Endodermal cell (in vitro differentiated cells): ENCODE measurements around the gene MYOM1. TPM values are rescaled to one million over a fixed set of nuclear protein-coding genes. Genes with fewer than 3 reads are reported as not detected.

Experiments used
- DNase-seq: peaks from one replicate; pipeline ENCODE4 v3.0.0-alpha.2; 2017
- H3K27ac ChIP-seq: 2 replicates; pipeline ENCODE4 v1.5.1; 2013; ENCODE audit warnings: mild to moderate bottlenecking, low read depth, low read length, moderate library complexity
- H3K27me3 ChIP-seq: 2 replicates; pipeline ENCODE4 v1.6.1; 2013; ENCODE audit warnings: mild to moderate bottlenecking, low read length, moderate library complexity; ENCODE audit not compliant: insufficient read depth, control insufficient read depth, poor library complexity, severe bottlenecking
- H3K36me3 ChIP-seq: 2 replicates; pipeline ENCODE4 v1.7.0; 2013; ENCODE audit warnings: mild to moderate bottlenecking, low read length, moderate library complexity; ENCODE audit not compliant: control insufficient read depth, insufficient read depth
- H3K4me1 ChIP-seq: one replicate; pipeline ENCODE4 v1.7.0; 2013; ENCODE audit warnings: low read length; ENCODE audit not compliant: control insufficient read depth, insufficient read depth
- H3K4me3 ChIP-seq: 2 replicates; pipeline ENCODE4 v1.5.1; 2013; ENCODE audit warnings: mild to moderate bottlenecking, low read length, moderate library complexity
- H3K9ac ChIP-seq: 2 replicates; pipeline ENCODE4 v1.6.1; 2013; ENCODE audit warnings: mild to moderate bottlenecking, low read length, moderate library complexity; ENCODE audit not compliant: poor library complexity, severe bottlenecking; ENCODE audit errors: extremely low read depth
- H3K9me3 ChIP-seq: 2 replicates; pipeline ENCODE4 v1.6.1; 2013; ENCODE audit warnings: mild to moderate bottlenecking, low read length, moderate library complexity; ENCODE audit not compliant: control insufficient read depth
- H3K27ac Mint-ChIP-seq: 2 replicates; pipeline ENCODE4 v1.8.0; 2020; ENCODE audit warnings: mixed read lengths
- H3K27me3 Mint-ChIP-seq: 2 replicates; pipeline ENCODE4 v1.8.0; 2021; ENCODE audit warnings: mild to moderate bottlenecking, mixed read lengths; ENCODE audit not compliant: insufficient read depth
- H3K36me3 Mint-ChIP-seq: 2 replicates; pipeline ENCODE4 v1.8.0; 2020; ENCODE audit warnings: low read depth, mixed read lengths
- H3K4me1 Mint-ChIP-seq: 2 replicates; pipeline ENCODE4 v1.8.0; 2020; ENCODE audit warnings: mixed read lengths
- H3K4me3 Mint-ChIP-seq: 2 replicates; pipeline ENCODE4 v1.8.0; 2020; ENCODE audit warnings: mild to moderate bottlenecking, moderate library complexity, mixed read lengths
- H3K9me3 Mint-ChIP-seq: 2 replicates; pipeline ENCODE4 v1.8.0; 2020; ENCODE audit warnings: mild to moderate bottlenecking, mixed read lengths
- WGBS, 2 experiments: methylation state at CpG; one replicate each; pipeline versions ENCODE4 v1.1.5 to v1.1.7; 2013; ENCODE audit warnings: missing lambda C conversion rate in 2 of 2, mixed read lengths in 1 of 2; ENCODE audit not compliant: insufficient coverage in 1 of 2, insufficient read length in 1 of 2; 5-methylcytosine and 5-hydroxymethylcytosine counted together
- total RNA-seq, 2 donors: library from RNA; stranded (reverse); fragmentation: NEBNext Ultra II Directional in 1 of 2; extraction: Animal tissue kit (Norgen Biotek cat#: 25700) in 1 of 2; gene quantifications; 2 replicates in 1 of 2; 3 replicates in 1 of 2; pipeline ENCODE4 v1.2.1, GENCODE V29; 2021
- TF ChIP-seq, protein P1 (sequence below): fragments of 200-600 bp; sonication (generic); conservative IDR thresholded peaks from 2 replicates; pipeline ENCODE4 v1.5.0; 2021; ENCODE audit warnings: antibody characterized with exemption, mild to moderate bottlenecking

The MYOM1 gene
- total RNA-seq, 2 donors from 2014 or later, result 0.49 to 0.88 TPM

DNA sequence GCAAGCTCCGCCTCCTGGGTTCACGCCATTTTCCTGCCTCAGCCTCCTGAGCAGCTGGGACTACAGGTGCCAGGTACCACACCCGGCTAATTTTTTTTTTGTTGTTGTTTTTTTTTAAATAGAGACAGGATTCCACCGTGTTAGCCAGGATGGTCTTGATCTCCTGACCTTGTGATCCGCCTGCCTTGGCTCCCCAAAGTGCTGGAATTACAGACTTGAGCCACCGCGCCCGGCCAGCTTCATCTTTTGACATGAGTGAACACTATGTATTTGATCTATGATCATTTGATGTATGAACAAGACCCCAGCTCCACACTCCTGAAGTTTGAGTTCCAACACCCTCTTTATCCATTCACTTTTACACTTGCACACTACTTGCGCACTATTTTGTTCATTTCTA is 163.5 kb downstream of the MYOM1 start:
- WGBS, 2 experiments, result 90 to 92% methylated on average over 4 to 8 of the region's 9 CpGs

GRCh38 chr18:3055816-3056215 is 164.0 kb downstream of the MYOM1 start:
- H3K27me3 ChIP-seq, result no peaks in the 10 kb centered on the region
- H3K27ac ChIP-seq, result no peak overlapping the region
- WGBS, 2 experiments, result 84 to 89% methylated on average over 4 of the region's 4 CpGs
- Mint-ChIP-seq H3K9me3 (peaks cover 16% of the 10 kb centered on the region), H3K36me3 (peaks cover 4% of the 10 kb centered on the region), H3K27ac (no peak overlapping the region), H3K4me3 (no peak overlapping the region), H3K27me3 (peaks cover 3% of the 10 kb centered on the region), H3K4me1 (peaks cover 26% of the 10 kb centered on the region)
- TF ChIP-seq, protein P1, sequence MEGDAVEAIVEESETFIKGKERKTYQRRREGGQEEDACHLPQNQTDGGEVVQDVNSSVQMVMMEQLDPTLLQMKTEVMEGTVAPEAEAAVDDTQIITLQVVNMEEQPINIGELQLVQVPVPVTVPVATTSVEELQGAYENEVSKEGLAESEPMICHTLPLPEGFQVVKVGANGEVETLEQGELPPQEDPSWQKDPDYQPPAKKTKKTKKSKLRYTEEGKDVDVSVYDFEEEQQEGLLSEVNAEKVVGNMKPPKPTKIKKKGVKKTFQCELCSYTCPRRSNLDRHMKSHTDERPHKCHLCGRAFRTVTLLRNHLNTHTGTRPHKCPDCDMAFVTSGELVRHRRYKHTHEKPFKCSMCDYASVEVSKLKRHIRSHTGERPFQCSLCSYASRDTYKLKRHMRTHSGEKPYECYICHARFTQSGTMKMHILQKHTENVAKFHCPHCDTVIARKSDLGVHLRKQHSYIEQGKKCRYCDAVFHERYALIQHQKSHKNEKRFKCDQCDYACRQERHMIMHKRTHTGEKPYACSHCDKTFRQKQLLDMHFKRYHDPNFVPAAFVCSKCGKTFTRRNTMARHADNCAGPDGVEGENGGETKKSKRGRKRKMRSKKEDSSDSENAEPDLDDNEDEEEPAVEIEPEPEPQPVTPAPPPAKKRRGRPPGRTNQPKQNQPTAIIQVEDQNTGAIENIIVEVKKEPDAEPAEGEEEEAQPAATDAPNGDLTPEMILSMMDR, result no peak
- no peak overlapping the region for H3K4me3 ChIP-seq
- no peak overlapping the region for H3K9ac ChIP-seq
- no peaks in the 10 kb centered on the region for H3K36me3 ChIP-seq
- peaks cover 17% of the 10 kb centered on the region for H3K9me3 ChIP-seq
- H3K4me1 ChIP-seq, result peaks cover 3% of the 10 kb centered on the region
- no peak for DNase-seq

More for the DNA sequence above, 163.5 kb downstream of the MYOM1 start:
- TF ChIP-seq, protein P1, result no peak
- Mint-ChIP-seq H3K4me1 (peaks cover 21% of the 10 kb centered on the region), H3K36me3 (peaks cover 4% of the 10 kb centered on the region), H3K27ac (no peak overlapping the region), H3K4me3 (no peak overlapping the region), H3K9me3 (peaks cover 16% of the 10 kb centered on the region), H3K27me3 (peaks cover 3% of the 10 kb centered on the region)
- Histone ChIP-seq H3K4me1 (peaks cover 3% of the 10 kb centered on the region), H3K9me3 (peaks cover 17% of the 10 kb centered on the region), H3K36me3 (no peaks in the 10 kb centered on the region), H3K27ac (no peak overlapping the region), H3K27me3 (no peaks in the 10 kb centered on the region), H3K4me3 (no peak overlapping the region), H3K9ac (no peak overlapping the region)
- DNase-seq, result no peak

GRCh38 chr18:3055186-3055728 is 164.5 kb downstream of the MYOM1 start:
- no peak overlapping the region for H3K27ac ChIP-seq
- H3K9ac ChIP-seq, result no peak overlapping the region
- H3K4me1 ChIP-seq, result peaks cover 3% of the 10 kb centered on the region
- no peak overlapping the region for H3K4me3 ChIP-seq
- peaks cover 3% of the 10 kb centered on the region for H3K27me3 Mint-ChIP-seq
- peaks cover 17% of the 10 kb centered on the region for H3K9me3 ChIP-seq
- DNase-seq, result no peak
- H3K4me1 Mint-ChIP-seq, result peaks cover 30% of the 10 kb centered on the region
- TF ChIP-seq, protein P1, result no peak
- H3K9me3 Mint-ChIP-seq, result peaks cover 16% of the 10 kb centered on the region
- H3K4me3 Mint-ChIP-seq, result no peak overlapping the region
- peaks cover 4% of the 10 kb centered on the region for H3K36me3 Mint-ChIP-seq
- no peaks in the 10 kb centered on the region for H3K36me3 ChIP-seq
- H3K27ac Mint-ChIP-seq, result no peak overlapping the region
- H3K27me3 ChIP-seq, result no peaks in the 10 kb centered on the region
- 93 to 100% methylated on average over 1 to 3 of the region's 4 CpGs for WGBS, 2 experiments
